Caco-2 (cell line): ENCODE data around the gene ADAMTS13. TPM values are rescaled to one million over a fixed set of nuclear protein-coding genes. Genes with fewer than 3 reads are reported as not detected.

Experiments used
- BruUV-seq: library from RNA; stranded (reverse); fragments of 400-500 nt; replicated peaks from 2 replicates; lab custom pipeline; 2021; lab: Mats Ljungman, UMichigan
- CTCF ChIA-PET: fragments of 300-600 bp; sonication (Branson Sonifier 250); formaldehyde crosslinking; loops from one replicate; lab custom pipeline; 2022; ENCODE audit warnings: antibody characterized with exemption; lab: Charles Lee
- POLR2A ChIA-PET: fragments of 300-600 bp; sonication (Branson Sonifier 250); formaldehyde crosslinking; loops from one replicate; lab custom pipeline; 2022; ENCODE audit warnings: antibody characterized with exemption; lab: Charles Lee
- DNase-seq, 2 experiments: peaks; one replicate each; pipeline versions ENCODE4 v3.0.0 to v3.0.0-alpha.2; 2020 to 2022
- H3K27me3 ChIP-seq: replicated peaks from 2 replicates; pipeline ENCODE4 v1.6.0; 2011; ENCODE audit warnings: low read length; ENCODE audit not compliant: control insufficient read depth, insufficient read depth
- H3K36me3 ChIP-seq: 2 replicates; pipeline ENCODE4 v1.5.1; 2011; ENCODE audit warnings: low read length; ENCODE audit not compliant: control insufficient read depth, insufficient read depth
- H3K4me1 ChIP-seq: fragments of 250-450 bp; sonication (Bioruptor Pico); 2 replicates; pipeline ENCODE4 v1.5.1; 2020; ENCODE audit warnings: mild to moderate bottlenecking
- H3K4me3 ChIP-seq: 2 replicates; pipeline ENCODE4 v1.5.1; 2011; ENCODE audit warnings: low read depth, mild to moderate bottlenecking, control low read depth, low read length
- H3K9me3 ChIP-seq: fragments of 250-450 bp; sonication (Bioruptor Pico); 2 replicates; pipeline ENCODE4 v1.5.1; 2020; ENCODE audit warnings: mild to moderate bottlenecking, moderate library complexity
- H3K27ac Mint-ChIP-seq: one replicate; pipeline ENCODE4 v1.8.0; 2022; ENCODE audit warnings: mixed read lengths; ENCODE audit not compliant: unreplicated experiment
- H3K27me3 Mint-ChIP-seq: one replicate; pipeline ENCODE4 v1.8.0; 2022; ENCODE audit warnings: mixed read lengths; ENCODE audit not compliant: insufficient read depth, unreplicated experiment
- H3K36me3 Mint-ChIP-seq: one replicate; pipeline ENCODE4 v1.8.0; 2022; ENCODE audit warnings: mild to moderate bottlenecking, mixed read lengths; ENCODE audit not compliant: insufficient read depth, unreplicated experiment
- H3K4me1 Mint-ChIP-seq: one replicate; pipeline ENCODE4 v1.8.0; 2022; ENCODE audit warnings: low read depth, mixed read lengths; ENCODE audit not compliant: unreplicated experiment
- H3K4me3 Mint-ChIP-seq: one replicate; pipeline ENCODE4 v1.8.0; 2022; ENCODE audit warnings: mild to moderate bottlenecking, moderate library complexity, mixed read lengths; ENCODE audit not compliant: unreplicated experiment
- H3K9me3 Mint-ChIP-seq: one replicate; pipeline ENCODE4 v1.8.0; 2022; ENCODE audit warnings: mixed read lengths; ENCODE audit not compliant: unreplicated experiment
- CTCF ChIP-seq, 2 experiments: fragments of 200-600 bp in 1 of 2; IDR thresholded peaks; 1 replicate in 1 of 2; 2 replicates in 1 of 2; pipeline versions ENCODE4 v1.5.1 to v1.8.0; 2011 to 2022; ENCODE audit warnings: antibody characterized with exemption in 1 of 2, control low read depth in 1 of 2, inconsistent platforms in 1 of 2, low read depth in 1 of 2, low read length in 1 of 2, mild to moderate bottlenecking in 1 of 2, moderate library complexity in 1 of 2; ENCODE audit not compliant: insufficient read depth in 1 of 2, severe bottlenecking in 1 of 2, unreplicated experiment in 1 of 2
- intact Hi-C: fragments of 100-400 bp; cut with micrococcal nuclease; formaldehyde crosslinking; loops from one replicate; pipeline ENCODE4 v1.10.0; 2022; ENCODE audit not compliant: unreplicated experiment
- total RNA-seq: library from RNA; stranded (reverse); gene quantifications from 2 replicates; pipeline ENCODE4 v1.2.3, GENCODE V29; 2022

The ADAMTS13 gene
- total RNA-seq, 1 experiment from 2014 or later: 6.2 TPM

DNA sequence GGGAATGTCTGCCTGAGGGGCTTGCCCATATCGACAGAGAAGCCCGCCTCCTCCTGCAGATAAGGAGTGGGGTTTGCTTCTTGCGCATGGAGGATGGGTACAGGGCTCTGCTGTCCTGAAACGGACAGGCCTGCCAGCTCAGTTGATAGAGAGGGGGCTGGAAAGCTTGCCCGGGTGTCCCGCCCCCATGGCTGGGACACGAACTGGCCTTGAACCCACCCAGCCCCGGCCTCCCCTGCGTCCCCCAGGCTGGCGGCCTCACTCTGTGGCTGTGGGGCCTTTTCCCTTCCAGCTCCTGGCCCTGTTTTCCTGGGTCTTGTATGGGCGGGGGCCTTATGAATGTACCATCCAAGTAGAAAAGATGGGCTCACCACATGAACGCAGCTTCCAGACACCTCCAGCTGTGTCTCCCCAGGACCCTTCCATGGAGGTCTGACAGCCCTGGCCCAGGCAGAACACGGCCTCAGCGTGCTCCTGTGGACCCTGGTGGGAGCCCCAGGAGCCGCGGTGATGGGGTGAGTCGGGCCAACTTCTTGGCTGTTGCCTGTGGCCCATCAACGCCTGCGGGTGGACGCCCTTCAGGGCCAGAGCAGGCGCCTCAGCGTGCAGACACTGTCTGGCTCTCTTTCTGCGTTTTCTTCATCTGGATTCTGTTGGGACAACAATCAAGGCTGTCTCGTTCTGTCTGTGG is 72.6 kb downstream of the ADAMTS13 start:
- Mint-ChIP-seq H3K4me3 (no peak overlapping the region), H3K27me3 (no peaks in the 10 kb centered on the region), H3K27ac (no peak overlapping the region), H3K9me3 (no peaks in the 10 kb centered on the region), H3K36me3 (no peaks in the 10 kb centered on the region), H3K4me1 (no peaks in the 10 kb centered on the region)
- Histone ChIP-seq H3K4me1 (peaks cover 12% of the 10 kb centered on the region), H3K27me3 (no peaks in the 10 kb centered on the region), H3K4me3 (no peak overlapping the region), H3K36me3 (no peaks in the 10 kb centered on the region), H3K9me3 (no peaks in the 10 kb centered on the region)
- TF ChIP-seq CTCF (IDR thresholded peaks at IDR 0.05; ENCODE audit: insufficient read depth in 1 of 2, low read depth in 1 of 2, low read length in 1 of 2, severe bottlenecking in 1 of 2, unreplicated experiment in 1 of 2): no peak
- ChIA-PET POLR2A (no interaction called here), CTCF (interaction anchor here (1.2 kb wide), 1 partner anchor 309 kb away, joined by 4 read pairs; no protein-coding TSS in a partner anchor)
- no peak for DNase-seq
- BruUV-seq: no TSS peak
- intact Hi-C loops: no loop called here

GRCh38 chr9:133495327-133496293 is 73.4 kb downstream of the ADAMTS13 start:
- H3K27me3 ChIP-seq: no peaks in the 10 kb centered on the region
- no peak overlapping the region for H3K27ac Mint-ChIP-seq
- BruUV-seq: no TSS peak

More at GRCh38 chr9:133495327-133496293, 73.4 kb downstream of the ADAMTS13 start:
- H3K4me1 Mint-ChIP-seq: no peaks in the 10 kb centered on the region
- Histone ChIP-seq H3K9me3 (peaks cover under 1% of the 10 kb centered on the region; the same call in 1 of the 2 replicates), H3K36me3 (no peaks in the 10 kb centered on the region), H3K4me3 (no peak overlapping the region), H3K4me1 (peaks cover 16% of the 10 kb centered on the region)
- intact Hi-C loops: no loop called here
- H3K36me3 Mint-ChIP-seq: no peaks in the 10 kb centered on the region
- no peak for DNase-seq
- H3K4me3 Mint-ChIP-seq: no peak overlapping the region
- ChIA-PET CTCF (interaction anchor here (0.6 to 1.3 kb wide), 3 partner anchors 9 to 473 kb away, joined by 4 read pairs; no protein-coding TSS in a partner anchor), POLR2A (interaction anchor here (0.6 kb wide), 1 partner anchor 132 kb away, joined by 3 read pairs; no protein-coding TSS in a partner anchor)
- peaks cover under 1% of the 10 kb centered on the region for H3K9me3 Mint-ChIP-seq
- no peaks in the 10 kb centered on the region for H3K27me3 Mint-ChIP-seq
- TF ChIP-seq CTCF (IDR thresholded peaks at IDR 0.05; ENCODE audit: insufficient read depth in 1 of 2, low read depth in 1 of 2, low read length in 1 of 2, severe bottlenecking in 1 of 2, unreplicated experiment in 1 of 2): no peak
